Fibroblast of pulmonary artery (primary cell): ENCODE results near the gene PEMT.

Experiments
- DNase-seq: peaks from one replicate; pipeline ENCODE4 v3.0.0-alpha.2; 2010; ENCODE audit warnings: low read depth
- H3K4me3 ChIP-seq: replicated peaks from 2 replicates; pipeline ENCODE4 v1.5.1; 2011; ENCODE audit warnings: low read depth, mild to moderate bottlenecking, control low read depth, low read length, moderate library complexity
- CTCF ChIP-seq: IDR thresholded peaks from 2 replicates; pipeline ENCODE4 v1.5.1; 2011; ENCODE audit warnings: mild to moderate bottlenecking, control low read depth, low read length, inconsistent platforms; ENCODE audit errors: missing control alignments

Gene PEMT

DNA sequence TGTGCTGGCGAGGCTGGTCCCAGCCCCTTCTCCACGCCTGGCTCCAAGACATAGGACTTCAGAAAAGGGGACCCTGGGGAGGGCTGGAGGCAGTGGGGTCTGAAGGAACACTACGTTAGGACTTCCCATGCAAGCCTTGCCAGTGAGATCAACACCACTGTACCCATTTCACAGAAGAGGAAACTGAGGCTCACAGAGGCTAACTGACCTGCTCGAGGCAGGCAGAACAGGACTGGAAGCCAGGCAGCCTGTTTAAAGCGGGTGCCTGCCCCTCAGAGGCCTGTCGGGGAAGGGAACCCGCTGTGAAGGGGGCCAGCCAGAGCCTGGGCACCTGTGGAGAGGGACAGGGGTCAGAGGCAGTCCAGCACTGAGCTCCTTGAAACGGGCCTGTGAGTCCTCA, 32.3 kb downstream of the PEMT start:
- H3K4me3 ChIP-seq, result no peak overlapping the region
- no peak for TF ChIP-seq CTCF
- DNase-seq, result no peak

DNA sequence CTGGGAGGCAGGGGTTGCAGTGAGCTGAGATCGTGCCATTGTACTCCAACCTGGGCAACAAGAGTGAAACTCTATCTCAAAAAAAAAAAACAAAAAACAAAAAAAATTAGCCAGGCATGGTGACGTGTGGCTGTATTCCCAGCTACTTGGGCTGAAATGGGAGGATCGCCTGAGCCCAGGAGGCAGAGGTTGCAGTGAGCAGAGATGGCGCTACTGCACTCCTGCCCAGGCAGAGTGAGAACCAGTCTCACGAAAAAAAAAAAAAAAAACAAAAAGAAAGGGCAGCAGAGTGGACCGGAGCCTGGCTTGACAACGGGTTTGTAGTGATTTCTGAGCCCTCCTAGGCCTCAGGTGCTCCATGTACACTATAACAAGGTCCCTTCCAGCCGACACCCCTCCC, 33.1 kb downstream of the PEMT start:
- no peak overlapping the region for H3K4me3 ChIP-seq
- no peak for DNase-seq
- TF ChIP-seq CTCF, result no peak

DNA sequence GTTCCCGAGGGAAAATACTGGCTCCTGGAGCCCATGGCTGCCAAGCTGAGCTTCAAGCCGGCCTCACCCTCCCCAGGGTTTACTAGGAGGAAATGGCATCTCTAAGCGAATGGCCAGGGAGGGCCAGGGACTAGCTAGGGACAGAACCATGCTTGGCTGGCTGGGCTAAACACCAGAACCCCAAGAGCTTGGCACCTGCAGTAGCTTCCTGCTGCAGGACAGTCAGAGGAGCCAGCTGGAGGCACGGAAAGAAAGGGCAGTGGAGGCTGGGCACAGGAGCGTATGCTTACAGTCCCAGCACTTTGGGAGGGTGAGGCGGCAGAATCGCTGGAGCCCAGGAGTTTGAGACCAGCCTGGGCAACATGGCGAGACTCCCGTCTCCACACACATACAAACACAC, 33.7 kb downstream of the PEMT start:
- DNase-seq, result no peak
- H3K4me3 ChIP-seq, result no peak overlapping the region
- TF ChIP-seq CTCF, result no peak

- no peak overlapping the region for H3K4me3 ChIP-seq
- no peak for DNase-seq
- no peak for TF ChIP-seq CTCF
Measured at GRCh38 chr17:17556671-17557070, 34.8 kb downstream of the PEMT start.

- no peak overlapping the region for H3K4me3 ChIP-seq
- DNase-seq, result no peak
- TF ChIP-seq CTCF, result no peak
Measured at GRCh38 chr17:17555906-17556305, 35.6 kb downstream of the PEMT start.

GRCh38 chr17:17555151-17555550, 36.4 kb downstream of the PEMT start:
- no peak overlapping the region for H3K4me3 ChIP-seq
- no peak for TF ChIP-seq CTCF
- DNase-seq, result no peak

DNA sequence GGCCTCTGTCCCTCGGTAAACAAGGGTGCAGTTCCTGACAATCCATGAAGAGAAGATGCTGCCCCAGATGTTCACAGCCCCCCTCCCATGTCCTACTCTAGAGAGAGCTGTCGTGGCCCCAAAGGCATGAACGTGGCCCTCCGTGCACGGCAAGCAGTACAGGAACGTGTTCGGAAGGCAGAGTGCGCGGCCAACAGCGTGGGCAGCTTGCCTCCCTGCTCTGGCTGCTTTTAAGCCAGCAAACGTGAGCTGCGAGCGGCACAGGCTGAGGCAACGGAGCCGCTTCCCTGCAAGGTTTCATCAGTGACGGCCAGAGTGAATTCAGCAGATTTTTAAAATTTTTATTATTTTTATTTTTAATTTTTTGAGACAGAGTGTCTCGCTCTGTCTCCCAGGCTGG, 37.2 kb downstream of the PEMT start:
- no peak for TF ChIP-seq CTCF
- DNase-seq, result no peak
- H3K4me3 ChIP-seq, result no peak overlapping the region
